NCI-H446 treated with DMSO at 0.1 percent for 48 hours (cell line): ENCODE results near the gene CLTA.
"Not testable (repeated sequence)": the region's sequence is repeated elsewhere in the genome, so short reads cannot be mapped to it uniquely, and the experiment has no call there.

Experiments used
- DNase-seq: peaks from one replicate; lab custom pipeline; 2025; lab: John Stamatoyannopoulos, UW

The CLTA gene

DNA sequence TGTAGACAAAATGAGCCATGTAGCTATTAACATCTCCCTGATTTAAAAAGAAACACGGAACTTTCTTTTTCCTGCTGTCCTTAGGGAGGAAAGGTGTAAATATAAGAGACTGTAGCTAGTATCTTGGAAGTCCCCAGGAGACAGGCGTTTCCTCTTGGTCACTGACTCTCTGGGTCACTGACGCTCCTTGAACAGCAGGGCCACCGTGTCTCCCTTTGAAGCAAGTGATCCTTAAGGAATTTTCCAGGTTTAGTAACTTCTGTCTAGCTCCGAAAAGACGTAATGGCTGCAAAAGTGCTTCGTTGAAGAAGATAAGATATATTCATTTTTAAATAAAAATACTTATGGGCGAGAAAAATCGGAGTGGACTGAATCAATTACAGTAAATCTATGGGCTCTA is 745 bp upstream of the CLTA start:
- no peak for DNase-seq

GRCh38 chr9:36191290-36191645 is 547 bp downstream of the CLTA start:
- DNase-seq: no peak

DNA sequence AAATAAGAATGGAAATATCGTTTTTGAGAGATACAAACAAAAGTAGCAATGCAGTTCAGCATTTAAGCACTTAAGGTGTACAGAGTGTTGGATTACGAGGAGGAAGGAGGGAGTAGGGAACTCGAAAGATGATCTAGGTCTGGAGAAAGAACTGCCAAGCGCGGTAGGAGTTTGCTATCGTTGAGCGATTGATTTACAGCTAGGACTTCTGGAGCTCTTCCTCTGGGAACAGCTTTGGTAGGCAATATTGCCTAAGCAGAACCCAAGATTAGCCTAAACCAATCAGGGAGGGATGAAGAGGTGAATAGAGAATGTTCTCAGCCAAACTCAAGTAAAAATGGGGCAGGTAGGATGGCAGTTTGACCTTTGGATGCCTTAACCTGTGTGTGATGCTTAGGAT is 965 bp downstream of the CLTA start:
- DNase-seq: no peak

DNA sequence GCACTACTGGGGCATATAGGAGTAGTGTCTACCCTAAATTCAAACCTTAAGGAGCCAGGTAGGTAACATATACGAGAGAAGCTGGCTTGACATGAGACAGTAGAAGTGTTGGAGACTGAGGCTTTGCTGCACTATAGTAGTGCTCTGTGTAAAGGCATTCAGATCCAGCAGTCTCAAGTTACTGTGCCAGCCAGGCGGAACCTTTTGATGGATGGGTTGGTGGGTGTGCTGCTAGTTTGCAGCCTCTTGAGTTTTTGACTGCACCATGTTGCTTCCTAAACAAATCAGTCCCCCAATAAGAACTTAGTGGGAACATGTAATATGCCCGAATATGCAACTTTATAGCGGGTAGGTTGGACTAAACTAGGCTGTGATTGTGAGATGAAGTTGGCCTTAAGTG is 1.5 kb downstream of the CLTA start:
- DNase-seq: no peak

GRCh38 chr9:36193023-36193422 is 2.3 kb downstream of the CLTA start:
- DNase-seq: no peak

GRCh38 chr9:36194326-36195000 is 3.7 kb downstream of the CLTA start:
- no peak for DNase-seq

DNA sequence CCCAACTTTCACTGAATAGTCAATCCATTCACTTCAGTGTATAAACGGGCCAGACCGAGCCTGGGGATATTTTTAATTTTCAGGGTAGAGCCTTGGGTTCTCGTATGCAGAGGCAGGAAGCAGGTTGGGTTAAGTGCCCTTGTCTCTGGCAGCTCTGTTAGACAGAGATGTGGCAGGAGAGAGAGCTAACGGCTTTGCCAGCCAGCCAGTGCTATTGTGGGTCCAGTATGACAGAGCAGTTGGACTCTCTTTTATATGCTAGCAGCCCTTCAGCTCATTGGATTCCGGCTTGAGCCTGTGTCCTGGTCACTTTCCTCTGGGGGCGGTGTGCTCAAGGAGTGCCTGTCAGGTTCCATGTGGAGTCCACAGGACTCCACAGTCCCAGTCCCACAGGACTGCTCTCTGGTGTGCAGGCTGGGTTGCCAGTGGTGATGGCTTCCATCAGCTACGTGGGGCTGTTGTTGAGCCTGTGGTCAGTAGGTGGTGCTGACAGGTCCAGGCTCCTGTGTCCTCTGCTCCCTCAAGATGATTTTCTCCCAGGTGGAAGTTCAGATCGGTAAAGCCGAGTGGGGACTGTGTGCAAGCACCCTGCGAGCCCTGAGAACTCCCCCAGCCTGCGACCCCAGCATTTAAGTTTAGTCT is 14.3 kb downstream of the CLTA start:
- no peak for DNase-seq

- DNase-seq: no peak
Observed at GRCh38 chr9:36207016-36207415, 16.3 kb downstream of the CLTA start.

GRCh38 chr9:36207546-36208012 is 16.9 kb downstream of the CLTA start:
- DNase-seq: no peak

DNA sequence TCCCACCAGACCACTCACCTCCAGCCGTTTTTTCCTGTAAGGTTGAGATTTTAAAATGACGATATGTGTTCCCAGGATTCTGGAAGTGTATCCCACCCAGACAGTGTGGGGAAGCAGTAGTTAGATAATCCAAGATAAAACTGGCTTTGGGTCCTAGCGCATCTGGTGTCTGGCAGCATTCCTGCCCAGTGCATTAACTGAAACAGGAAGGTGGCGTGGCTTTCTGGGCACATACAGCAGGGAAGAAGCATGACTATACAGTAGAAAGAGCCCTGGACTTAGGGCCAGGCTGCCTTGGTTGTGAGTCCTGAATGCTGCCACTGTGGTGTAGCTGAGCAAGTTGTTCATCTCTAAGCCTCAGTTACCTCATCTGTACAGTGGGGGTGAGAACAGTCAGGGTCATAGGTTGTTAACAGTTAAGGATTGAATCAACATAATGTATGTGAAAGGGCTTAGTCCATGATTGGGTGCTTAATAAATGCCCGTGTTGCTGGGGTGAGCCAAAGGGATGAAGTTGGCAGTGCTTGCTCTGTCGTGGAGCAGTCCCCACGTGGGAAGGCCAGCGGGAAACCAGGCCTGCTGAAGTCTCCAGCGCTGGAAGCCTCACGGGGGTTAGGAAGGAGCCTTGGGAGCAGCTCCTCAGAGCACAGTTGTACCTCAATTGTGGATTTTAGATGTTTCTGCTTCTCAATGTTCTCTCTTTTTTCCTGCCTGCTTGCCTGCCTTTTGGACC is 18.0 kb downstream of the CLTA start:
- no peak for DNase-seq

GRCh38 chr9:36210722-36211121 is 20.0 kb downstream of the CLTA start:
- no peak for DNase-seq

GRCh38 chr9:36211510-36211909 is 20.8 kb downstream of the CLTA start:
- DNase-seq: no peak

DNA sequence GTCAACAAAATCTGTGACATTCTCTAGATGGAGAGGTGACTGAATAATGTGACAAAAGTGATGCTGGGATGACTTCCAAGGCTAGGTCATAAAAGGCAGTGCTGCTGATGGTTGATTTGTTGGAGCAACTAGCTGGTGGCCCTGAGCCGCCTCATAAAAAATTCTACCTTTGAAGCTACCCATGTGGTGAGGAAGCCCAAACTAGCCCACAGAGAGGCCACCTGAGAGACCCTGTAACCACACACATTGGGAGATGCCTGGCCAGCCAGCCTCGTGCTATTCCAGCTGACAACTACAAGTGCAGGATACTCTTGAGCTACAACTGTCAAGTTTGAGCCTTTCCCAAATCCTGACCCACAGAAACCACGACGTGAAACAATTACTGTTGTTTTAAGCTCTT is 22.7 kb downstream of the CLTA start:
- DNase-seq: no peak

GRCh38 chr9:36213989-36214388 is 23.3 kb downstream of the CLTA start:
- no peak for DNase-seq

DNA sequence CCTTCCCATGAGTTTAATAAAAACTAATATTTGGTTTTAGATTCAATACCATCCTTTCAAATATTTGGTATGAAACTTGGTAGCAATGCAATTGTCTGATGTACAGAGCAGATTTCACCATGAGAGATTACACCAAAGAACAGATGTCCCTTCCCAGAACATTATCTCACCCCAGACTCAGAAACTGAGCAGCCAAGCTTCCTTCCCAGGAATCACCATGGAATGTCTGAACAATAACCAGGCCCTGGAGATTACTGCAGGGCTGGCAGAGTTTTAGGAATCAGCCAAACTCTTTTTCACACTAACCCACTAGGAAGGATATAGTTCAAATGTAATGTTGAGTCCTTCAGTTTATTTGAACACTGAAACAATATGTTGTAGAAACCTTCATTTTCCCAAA is 23.9 kb downstream of the CLTA start:
- no peak for DNase-seq

GRCh38 chr9:36217256-36217968 is 26.7 kb downstream of the CLTA start:
- no peak for DNase-seq

DNA sequence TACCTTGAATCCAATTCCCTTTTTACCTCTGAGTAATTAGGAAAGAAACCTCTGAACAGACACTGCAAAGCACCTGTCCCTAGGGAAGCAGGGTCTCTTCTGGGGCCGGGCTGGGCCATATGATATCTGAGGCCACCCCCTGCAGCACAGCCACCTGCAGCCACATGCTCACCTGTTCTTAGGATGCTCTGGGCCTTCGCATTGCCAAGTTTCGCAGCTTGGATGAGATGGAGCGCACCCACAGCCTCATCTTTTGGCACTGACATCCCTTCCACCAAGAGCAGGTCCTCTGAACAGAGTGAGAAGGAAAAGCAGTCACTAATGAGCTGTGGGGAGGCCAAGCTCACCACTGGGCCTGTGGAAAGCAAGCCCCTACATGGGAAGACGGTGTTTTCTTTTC is 27.3 kb downstream of the CLTA start:
- no peak for DNase-seq

DNA sequence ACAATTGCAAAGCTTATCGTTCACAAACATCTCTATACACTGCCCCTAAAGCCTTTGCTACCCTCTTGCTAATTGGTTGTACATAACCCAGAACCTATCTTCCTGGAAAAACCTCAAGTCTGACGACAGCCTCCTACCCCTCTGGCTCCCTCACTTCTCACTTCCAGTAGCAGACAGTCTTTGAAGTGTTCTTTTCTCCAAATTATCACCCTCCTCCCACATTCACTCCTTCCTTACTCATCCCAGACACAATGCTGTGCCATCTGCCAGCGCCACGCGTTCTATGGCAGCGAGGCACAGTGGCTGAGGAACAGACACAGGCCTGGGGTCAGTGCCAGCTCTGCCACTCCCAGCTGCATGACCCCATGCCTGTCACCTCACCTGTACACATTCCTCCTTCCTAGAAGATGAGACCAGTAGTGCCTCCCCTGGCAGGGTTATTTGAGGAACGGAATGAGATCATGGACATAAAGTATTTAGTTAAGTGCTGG is 27.7 kb downstream of the CLTA start:
- DNase-seq: no peak

- no peak for DNase-seq
Observed at GRCh38 chr9:36221667-36222066, 30.9 kb downstream of the CLTA start.

GRCh38 chr9:36222449-36222848 is 31.7 kb downstream of the CLTA start:
- no peak for DNase-seq

DNA sequence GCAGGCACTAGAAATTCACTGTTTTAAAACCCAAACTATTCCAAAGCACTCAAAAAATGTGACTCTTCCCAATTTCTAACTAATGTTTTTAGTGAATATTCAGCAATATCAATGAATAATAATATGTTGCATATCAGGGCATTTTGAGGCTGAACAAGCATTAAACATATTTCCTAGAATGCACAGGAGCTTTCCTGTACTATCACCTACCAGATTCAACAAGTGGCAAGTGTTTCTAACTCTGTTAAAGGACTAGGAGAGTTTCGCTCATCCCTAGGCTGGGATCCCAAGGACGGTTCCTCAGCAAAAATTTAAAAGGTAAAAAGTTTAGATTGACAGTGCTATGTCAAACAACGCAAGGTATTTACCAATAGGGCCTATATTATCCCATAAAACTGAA is 46.5 kb downstream of the CLTA start:
- DNase-seq: no peak

- not testable (repeated sequence) for DNase-seq
Observed at GRCh38 chr9:36239205-36239604, 48.5 kb downstream of the CLTA start.

DNA sequence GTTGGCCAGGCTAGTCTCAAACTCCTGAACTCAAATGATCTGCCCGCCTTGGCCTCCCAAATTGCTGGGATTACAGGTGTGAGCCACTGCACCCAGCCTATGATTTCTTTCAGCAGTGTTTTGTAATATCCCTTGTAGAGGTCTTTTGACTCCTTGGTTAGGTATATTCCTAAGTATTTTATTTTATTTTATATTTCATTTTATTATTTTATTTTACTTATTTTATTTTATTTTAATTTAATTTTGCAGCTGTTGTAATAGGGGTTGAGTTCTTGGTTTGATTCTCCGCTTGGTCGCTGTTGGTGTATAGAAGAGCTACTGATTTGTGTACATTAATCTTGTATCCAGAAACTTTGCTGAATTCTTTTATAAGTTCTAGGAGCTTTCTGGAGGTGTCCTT is 49.0 kb downstream of the CLTA start:
- DNase-seq: not testable (repeated sequence)
